Fibroblast of villous mesenchyme (primary cell): Measurements from ENCODE around the gene ZSCAN18. TPM values are rescaled to one million over a fixed set of nuclear protein-coding genes. Genes with fewer than 3 reads are reported as not detected.

Source experiments
- DNase-seq: peaks from one replicate; pipeline ENCODE4 v3.0.0-alpha.2; 2010; ENCODE audit warnings: low read depth
- H3K4me3 ChIP-seq: 2 replicates; pipeline ENCODE4 v1.5.1; 2011; ENCODE audit warnings: low read depth, mild to moderate bottlenecking, low read length
- CTCF ChIP-seq: IDR thresholded peaks from 2 replicates; pipeline ENCODE4 v1.5.1; 2012; ENCODE audit warnings: low read depth, mild to moderate bottlenecking, low read length; ENCODE audit not compliant: insufficient read depth
- total RNA-seq: library from RNA; depleted of rRNA; stranded (reverse); fragments of >200 nt; gene quantifications from 2 replicates; pipeline ENCODE4 v1.2.3, GENCODE V29; 2012

The ZSCAN18 gene
- total RNA-seq, 1 donor, result 16.0 TPM

- no peak for TF ChIP-seq CTCF
- DNase-seq, result no peak
- H3K4me3 ChIP-seq, result no peak overlapping the region
Measured at GRCh38 chr19:58044886-58045285, 53.1 kb downstream of the ZSCAN18 start.

GRCh38 chr19:58044391-58044790 is 53.6 kb downstream of the ZSCAN18 start:
- H3K4me3 ChIP-seq, result no peak overlapping the region
- TF ChIP-seq CTCF, result no peak
- DNase-seq, result no peak

- TF ChIP-seq CTCF, result no peak
- H3K4me3 ChIP-seq, result no peak overlapping the region
- no peak for DNase-seq
Measured at GRCh38 chr19:58042495-58043340, 55.3 kb downstream of the ZSCAN18 start.

GRCh38 chr19:58040751-58041525 is 57.1 kb downstream of the ZSCAN18 start:
- DNase-seq, result no peak
- no peak overlapping the region for H3K4me3 ChIP-seq
- TF ChIP-seq CTCF, result no peak

- no peak for DNase-seq
- H3K4me3 ChIP-seq, result no peak overlapping the region
- TF ChIP-seq CTCF, result no peak
Measured at GRCh38 chr19:58038688-58039204, 59.3 kb downstream of the ZSCAN18 start.

- H3K4me3 ChIP-seq, result no peak overlapping the region
- no peak for TF ChIP-seq CTCF
- DNase-seq, result no peak
Measured at GRCh38 chr19:58037927-58038687, 59.9 kb downstream of the ZSCAN18 start.
